Kidney (tissue), 14 donors: Measurements from ENCODE around the gene RASA3. TPM values are rescaled to one million over a fixed set of nuclear protein-coding genes. Genes with fewer than 3 reads are reported as not detected.
A peak's percentile ranks its signal among the peaks of the same experiment; 100 is the strongest.

Experiments
- DNase-seq, 5 donors: peaks; one replicate each; pipeline ENCODE4 v3.0.0-alpha.2; 2013 to 2020
- FAIRE-seq: peaks from 2 replicates; lab custom pipeline; 2012; peaks lifted over from hg19 to GRCh38; lab: Jason Lieb, UNC
- H3K27ac ChIP-seq, 2 donors: one replicate each; pipeline ENCODE4 v1.7.0; 2013; ENCODE audit warnings: low read depth in 2 of 2, low read length in 2 of 2, inconsistent platforms in 1 of 2
- H3K27me3 ChIP-seq: one replicate; pipeline ENCODE4 v1.7.1; 2013; ENCODE audit warnings: low read length, inconsistent platforms; ENCODE audit not compliant: control insufficient read depth, insufficient read depth
- H3K36me3 ChIP-seq, 3 donors: one replicate each; pipeline versions ENCODE4 v1.7.0 to v1.7.1; 2013; ENCODE audit warnings: low read length in 3 of 3, control low read depth in 1 of 3, inconsistent platforms in 1 of 3; ENCODE audit not compliant: insufficient read depth in 3 of 3, control insufficient read depth in 2 of 3
- H3K4me1 ChIP-seq, 3 donors: one replicate each; pipeline versions ENCODE4 v1.7.0 to v1.7.1; 2013; ENCODE audit warnings: low read length in 3 of 3, inconsistent platforms in 1 of 3, low read depth in 1 of 3; ENCODE audit not compliant: control insufficient read depth in 2 of 3, insufficient read depth in 2 of 3
- H3K4me3 ChIP-seq, 3 donors: one replicate each; pipeline versions ENCODE4 v1.7.0 to v1.8.1; 2013; ENCODE audit warnings: low read length in 3 of 3, control low read depth in 1 of 3, inconsistent platforms in 1 of 3
- H3K9ac ChIP-seq, 3 donors: one replicate each; pipeline versions ENCODE4 v1.7.0 to v1.7.1; 2013; ENCODE audit warnings: low read length in 3 of 3, control low read depth in 1 of 3, inconsistent platforms in 1 of 3
- H3K9me3 ChIP-seq, 3 donors: one replicate each; pipeline versions ENCODE4 v1.7.0 to v1.7.1; 2013; ENCODE audit warnings: low read length in 3 of 3, control low read depth in 1 of 3, inconsistent platforms in 1 of 3; ENCODE audit not compliant: control insufficient read depth in 2 of 3, insufficient read depth in 1 of 3
- intact Hi-C: fragments of 100-400 bp; cut with DNase I; formaldehyde crosslinking; loops from one replicate; pipeline ENCODE4 v1.11.1; 2022
- polyA plus RNA-seq: library from polyadenylated mRNA; stranded (reverse); fragments of 350-450 nt; fragmentation: Illumina TruSeq; extraction: RNeasy Lipid Tissue Mini Kit (QIAGEN cat#74804); gene quantifications from one replicate; pipeline ENCODE4 v1.2.3, GENCODE V29; 2014; ENCODE audit warnings: low read depth, low replicate concordance; ENCODE audit not compliant: insufficient read depth
- total RNA-seq: library from RNA; stranded (reverse); fragmentation: NEBNext Ultra II Directional; extraction: Animal tissue kit (Norgen Biotek cat#: 25700); gene quantifications from one replicate; pipeline ENCODE4 v1.2.1, GENCODE V29; 2021
- TF ChIP-seq, protein P1 (sequence below): IDR thresholded peaks from 3 replicates; pipeline ENCODE4 v1.5.1; 2012; ENCODE audit warnings: mild to moderate bottlenecking, moderate library complexity, borderline replicate concordance; ENCODE audit not compliant: insufficient read depth; ENCODE audit errors: extremely low read depth
- donor health status: control.
- donor health status: control.
- donor health status: control.
- donor health status: control.
- donor health status: control.
- donor health status: DM: yes; HTN: yes; CAD: no.
- donor health status: Normal renal cell carcinoma (clear cell type).

The RASA3 gene
- total and polyA plus RNA-seq, 2 donors from 2014 or later = 4.2 to 28.8 TPM

DNA sequence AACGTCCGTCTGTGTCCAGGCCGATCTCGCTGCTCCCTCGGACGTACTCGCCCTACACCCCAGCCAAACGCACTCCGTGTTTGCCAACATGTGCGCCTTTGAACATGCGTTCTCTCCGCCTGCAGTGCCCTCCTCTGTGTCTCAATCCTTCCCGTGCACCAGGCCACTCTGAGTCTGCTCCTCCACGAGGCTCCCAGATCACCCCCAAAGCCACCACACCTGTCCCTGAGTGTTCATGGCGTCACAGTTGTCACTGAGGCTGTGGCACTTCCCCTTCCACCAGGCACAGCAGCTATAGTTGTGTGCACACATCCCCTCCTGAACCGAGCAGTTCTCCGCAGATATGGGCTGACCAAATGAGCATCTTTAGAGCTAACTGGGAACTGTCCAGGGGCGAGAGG, 35.6 kb downstream of the RASA3 start:
- no peak overlapping the region for H3K4me3 ChIP-seq
- no peak overlapping the region for H3K27ac ChIP-seq
- DNase-seq = peak in 1 of 5 donors; percentile 28
- H3K27me3 ChIP-seq = no peaks in the 10 kb centered on the region
- H3K9me3 ChIP-seq = no peaks in the 10 kb centered on the region
- H3K4me1 ChIP-seq = peaks cover 0 to 3% (median 0%) of the 10 kb centered on the region in 3 donors
- intact Hi-C loops = no loop called here
- FAIRE-seq = no peak
- H3K9ac ChIP-seq = no peak overlapping the region
- TF ChIP-seq, protein P1, sequence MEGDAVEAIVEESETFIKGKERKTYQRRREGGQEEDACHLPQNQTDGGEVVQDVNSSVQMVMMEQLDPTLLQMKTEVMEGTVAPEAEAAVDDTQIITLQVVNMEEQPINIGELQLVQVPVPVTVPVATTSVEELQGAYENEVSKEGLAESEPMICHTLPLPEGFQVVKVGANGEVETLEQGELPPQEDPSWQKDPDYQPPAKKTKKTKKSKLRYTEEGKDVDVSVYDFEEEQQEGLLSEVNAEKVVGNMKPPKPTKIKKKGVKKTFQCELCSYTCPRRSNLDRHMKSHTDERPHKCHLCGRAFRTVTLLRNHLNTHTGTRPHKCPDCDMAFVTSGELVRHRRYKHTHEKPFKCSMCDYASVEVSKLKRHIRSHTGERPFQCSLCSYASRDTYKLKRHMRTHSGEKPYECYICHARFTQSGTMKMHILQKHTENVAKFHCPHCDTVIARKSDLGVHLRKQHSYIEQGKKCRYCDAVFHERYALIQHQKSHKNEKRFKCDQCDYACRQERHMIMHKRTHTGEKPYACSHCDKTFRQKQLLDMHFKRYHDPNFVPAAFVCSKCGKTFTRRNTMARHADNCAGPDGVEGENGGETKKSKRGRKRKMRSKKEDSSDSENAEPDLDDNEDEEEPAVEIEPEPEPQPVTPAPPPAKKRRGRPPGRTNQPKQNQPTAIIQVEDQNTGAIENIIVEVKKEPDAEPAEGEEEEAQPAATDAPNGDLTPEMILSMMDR = no peak
- no peaks in the 10 kb centered on the region for H3K36me3 ChIP-seq

DNA sequence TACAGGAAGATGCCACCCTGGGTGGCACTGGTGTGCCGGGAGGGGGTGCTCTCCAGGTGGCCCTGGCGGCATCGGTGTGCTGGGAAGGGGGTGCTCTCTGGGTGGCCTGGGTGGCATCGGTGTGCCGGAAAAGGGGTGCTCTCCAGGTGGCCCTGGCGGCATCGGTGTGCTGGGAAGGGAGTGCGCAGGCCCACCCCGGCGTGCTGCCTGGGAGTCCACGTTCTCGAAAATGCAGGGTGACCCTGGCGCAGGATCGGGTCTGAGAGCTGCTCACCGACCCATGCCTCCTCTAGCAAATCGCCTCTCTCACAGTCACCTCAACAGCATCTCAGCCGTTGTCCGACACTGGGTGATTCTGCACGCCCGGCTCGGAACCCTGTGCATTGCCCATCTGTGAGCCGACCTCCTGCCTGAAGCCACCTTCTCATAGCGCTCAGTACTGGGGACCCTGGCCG, 36.4 kb downstream of the RASA3 start:
- H3K4me3 ChIP-seq = no peak overlapping the region
- no peak overlapping the region for H3K27ac ChIP-seq
- TF ChIP-seq, protein P1 = no peak
- no peak overlapping the region for H3K9ac ChIP-seq
- no peak for FAIRE-seq
- H3K27me3 ChIP-seq = no peaks in the 10 kb centered on the region
- peaks cover 0 to 3% (median 0%) of the 10 kb centered on the region in 3 donors for H3K4me1 ChIP-seq
- no peaks in the 10 kb centered on the region for H3K9me3 ChIP-seq
- H3K36me3 ChIP-seq = no peaks in the 10 kb centered on the region
- peak in 2 of 5 donors; percentile 28 to 65 for DNase-seq
- intact Hi-C loops = no loop called here

DNA sequence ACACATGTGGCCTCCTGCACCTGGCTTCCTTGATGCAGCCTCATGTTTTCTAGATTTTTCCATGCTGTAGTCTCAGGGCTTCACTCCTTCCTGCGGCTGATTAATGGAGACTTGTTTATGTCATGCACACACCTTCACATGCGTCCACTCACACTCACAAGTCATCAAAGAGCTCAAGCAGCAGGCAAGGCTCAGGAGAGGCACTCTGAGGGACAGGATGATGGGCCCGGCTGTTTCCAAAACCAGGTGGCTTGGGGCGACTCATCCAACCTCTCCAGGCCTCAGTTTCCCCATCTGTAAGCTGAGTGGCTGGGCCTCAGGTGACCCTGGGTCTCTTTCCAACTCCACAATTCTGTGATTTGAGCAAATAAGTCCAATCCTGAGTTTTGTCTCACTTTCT, 36.9 kb downstream of the RASA3 start:
- Histone ChIP-seq H3K9me3 (no peaks in the 10 kb centered on the region), H3K27me3 (no peaks in the 10 kb centered on the region), H3K27ac (no peak overlapping the region), H3K4me3 (no peak overlapping the region), H3K36me3 (no peaks in the 10 kb centered on the region), H3K9ac (no peak overlapping the region), H3K4me1 (peaks cover 0 to 3% (median 0%) of the 10 kb centered on the region in 3 donors)
- TF ChIP-seq, protein P1 = no peak
- intact Hi-C loops = no loop called here
- peak in 1 of 5 donors; percentile 24 for DNase-seq
- no peak for FAIRE-seq

DNA sequence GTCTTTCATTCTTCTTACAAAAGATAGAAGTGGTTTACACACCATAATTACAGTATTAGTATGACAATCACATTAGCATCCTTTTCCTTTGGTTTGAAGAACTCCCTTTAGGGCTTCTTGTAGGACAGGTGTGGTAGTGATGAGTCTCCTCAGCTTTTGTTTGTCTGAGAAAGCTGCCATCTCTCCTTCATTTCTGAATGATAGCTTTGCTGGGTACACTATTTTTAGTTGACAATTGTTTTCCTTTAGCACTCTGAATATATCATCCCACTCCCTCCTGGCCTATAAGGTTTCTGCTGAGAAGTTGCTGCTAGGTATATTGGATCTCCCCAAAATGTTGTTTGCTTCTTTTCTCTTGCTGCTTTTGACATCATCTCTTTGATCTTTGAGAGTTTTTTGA, 39.3 kb downstream of the RASA3 start:
- H3K9ac ChIP-seq = no peak overlapping the region
- TF ChIP-seq, protein P1 = no peak
- H3K27me3 ChIP-seq = no peaks in the 10 kb centered on the region
- H3K4me1 ChIP-seq = no peaks in the 10 kb centered on the region
- FAIRE-seq (no peak), DNase-seq (no peak)
- H3K4me3 ChIP-seq = no peak overlapping the region
- intact Hi-C loops = no loop called here
- no peaks in the 10 kb centered on the region for H3K9me3 ChIP-seq
- H3K36me3 ChIP-seq = no peaks in the 10 kb centered on the region
- H3K27ac ChIP-seq = no peak overlapping the region
